Mucosa of gallbladder (tissue), 1 donor: ENCODE measurements around the gene PRICKLE2. TPM values are rescaled to one million over a fixed set of nuclear protein-coding genes. Genes with fewer than 3 reads are reported as not detected.

ENCODE experiments used
- DNase-seq: peaks from one replicate; pipeline ENCODE4 v3.0.0-alpha.2; 2020; ENCODE audit warnings: low spot score
- total RNA-seq: library from RNA; stranded (reverse); gene quantifications from one replicate; pipeline ENCODE4 v1.2.1, GENCODE V29; 2021
- donor health status: DM: no; HTN: no; CAD: no.

The PRICKLE2 gene
- total RNA-seq, 1 donor from 2014 or later, result 28.3 TPM

GRCh38 chr3:64073158-64073761 is 152.0 kb downstream of the PRICKLE2 start:
- no peak for DNase-seq

- DNase-seq, result no peak
These were observed 153.1 kb downstream of the PRICKLE2 start for GRCh38 chr3:64072126-64072525.

- no peak for DNase-seq
These were observed 154.6 kb downstream of the PRICKLE2 start for GRCh38 chr3:64070704-64071103.

GRCh38 chr3:64067506-64068346 is 157.5 kb downstream of the PRICKLE2 start:
- no peak for DNase-seq

GRCh38 chr3:64064804-64065203 is 160.5 kb downstream of the PRICKLE2 start:
- no peak for DNase-seq

GRCh38 chr3:64063983-64064438 is 161.3 kb downstream of the PRICKLE2 start:
- DNase-seq, result no peak

- DNase-seq, result no peak
These were observed 161.9 kb downstream of the PRICKLE2 start for GRCh38 chr3:64063207-64063982.

- no peak for DNase-seq
These were observed 163.6 kb downstream of the PRICKLE2 start for GRCh38 chr3:64061628-64062027.

- no peak for DNase-seq
These were observed 165.6 kb downstream of the PRICKLE2 start for GRCh38 chr3:64059484-64060175.

- DNase-seq, result no peak
These were observed 166.7 kb downstream of the PRICKLE2 start for GRCh38 chr3:64058566-64058965.

GRCh38 chr3:64057231-64057630 is 168.0 kb downstream of the PRICKLE2 start:
- DNase-seq, result no peak

- no peak for DNase-seq
These were observed 168.6 kb downstream of the PRICKLE2 start for GRCh38 chr3:64056606-64057180.

GRCh38 chr3:64055076-64055475 is 170.2 kb downstream of the PRICKLE2 start:
- no peak for DNase-seq

- no peak for DNase-seq
These were observed 170.8 kb downstream of the PRICKLE2 start for GRCh38 chr3:64054488-64054887.

GRCh38 chr3:64053581-64053980 is 171.7 kb downstream of the PRICKLE2 start:
- DNase-seq, result no peak

- no peak for DNase-seq
These were observed 172.1 kb downstream of the PRICKLE2 start for GRCh38 chr3:64053117-64053516.

GRCh38 chr3:64049832-64050231 is 175.4 kb downstream of the PRICKLE2 start:
- no peak for DNase-seq

- DNase-seq, result no peak
These were observed 176.1 kb downstream of the PRICKLE2 start for GRCh38 chr3:64049136-64049535.

- no peak for DNase-seq
These were observed 176.6 kb downstream of the PRICKLE2 start for GRCh38 chr3:64048631-64049061.

- DNase-seq, result no peak
These were observed 177.5 kb downstream of the PRICKLE2 start for GRCh38 chr3:64047787-64048186.

- DNase-seq, result no peak
These were observed 178.2 kb downstream of the PRICKLE2 start for GRCh38 chr3:64046996-64047594.
